K562 (cell line): ENCODE data around the gene PON2. TPM values are rescaled to one million over a fixed set of nuclear protein-coding genes. Genes with fewer than 3 reads are reported as not detected.

ENCODE experiments used
- ATAC-seq: fragments of 200-7000 bp; cut with Tn5 transposase; 3 replicates; pipeline ENCODE4 v1.9.1; 2020; ENCODE audit warnings: moderate library complexity
- BruUV-seq: library from RNA; stranded (reverse); fragments of 400-500 nt; replicated peaks from 2 replicates; lab custom pipeline; 2021; lab: Mats Ljungman, UMichigan
- CTCF ChIA-PET: fragments of 300-600 bp; formaldehyde crosslinking; extraction: SDS; loops from one replicate; lab custom pipeline; 2021; ENCODE audit warnings: low intra/inter-chr PET ratio; lab: Yijun Ruan, JAX
- POLR2A ChIA-PET: fragments of 300-600, 350-650 bp; sonication (Branson Sonifier 250); formaldehyde crosslinking; extraction: SDS; loops from one replicate; lab custom pipeline; 2021; ENCODE audit warnings: antibody characterized with exemption, inconsistent platforms; lab: Yijun Ruan, JAX
- DNase-seq, 4 experiments: peaks; one replicate each; pipeline versions ENCODE4 v3.0.0 to v3.0.0-alpha.2; 2011 to 2018; ENCODE audit warnings: low spot score in 3 of 4, mixed read lengths in 3 of 4; ENCODE audit errors: extremely low read depth in 1 of 4
- FAIRE-seq: peaks from 2 replicates; lab custom pipeline; 2011; peaks lifted over from hg19 to GRCh38; lab: Jason Lieb, UNC
- H2AFZ ChIP-seq: 2 replicates; pipeline ENCODE4 v1.6.0; 2011; ENCODE audit warnings: low read depth, low read length, control low read depth, inconsistent platforms
- H3K27ac ChIP-seq: fragments of 200-600 bp; 3 replicates; pipeline ENCODE4 v1.8.0; 2011; ENCODE audit warnings: low read depth, mild to moderate bottlenecking, control low read depth, inconsistent platforms, low read length, moderate library complexity, mixed read lengths; ENCODE audit errors: extremely low read depth
- H3K27me3 ChIP-seq, 2 experiments: fragments of 300-600 bp in 1 of 2; 2 replicates in 1 of 2; 3 replicates in 1 of 2; pipeline versions ENCODE4 v1.6.0 to v1.8.0; 2011; ENCODE audit warnings: inconsistent platforms in 2 of 2, low read length in 2 of 2, mild to moderate bottlenecking in 1 of 2, mixed read lengths in 1 of 2, moderate library complexity in 1 of 2; ENCODE audit not compliant: control insufficient read depth in 2 of 2, insufficient read depth in 2 of 2
- H3K36me3 ChIP-seq: fragments of 300-600 bp; 3 replicates; pipeline ENCODE4 v1.8.0; 2011; ENCODE audit warnings: mild to moderate bottlenecking, low read length, inconsistent platforms; ENCODE audit not compliant: control insufficient read depth, insufficient read depth
- H3K4me1 ChIP-seq, 2 experiments: fragments of 200-600 bp in 1 of 2; replicated peaks in 1 of 2; 2 replicates in 1 of 2; 3 replicates in 1 of 2; pipeline versions ENCODE4 v1.5.1 to v1.8.0; 2011; ENCODE audit warnings: inconsistent platforms in 2 of 2, low read length in 2 of 2, mild to moderate bottlenecking in 1 of 2, mixed read lengths in 1 of 2, moderate library complexity in 1 of 2; ENCODE audit not compliant: control insufficient read depth in 2 of 2, insufficient read depth in 2 of 2
- H3K4me2 ChIP-seq: 2 replicates; pipeline ENCODE4 v1.6.1; 2011; ENCODE audit warnings: low read length, control low read depth, inconsistent platforms, mixed read lengths; ENCODE audit not compliant: insufficient read depth
- H3K4me3 ChIP-seq: fragments of 200-600 bp; sonication (generic), shearing (Covaris generic); 2 replicates; pipeline ENCODE4 v1.5.1; 2016; ENCODE audit warnings: control low read depth, inconsistent platforms
- H3K79me2 ChIP-seq: fragments of 200-600 bp; 3 replicates; pipeline ENCODE4 v1.8.0; 2011; ENCODE audit warnings: low read length, inconsistent platforms; ENCODE audit not compliant: control insufficient read depth, insufficient read depth
- H3K9ac ChIP-seq, 2 experiments: 2 replicates each; pipeline versions ENCODE4 v1.6.0 to v1.6.1; 2011; ENCODE audit warnings: low read depth in 2 of 2, low read length in 2 of 2, control low read depth in 1 of 2, inconsistent platforms in 1 of 2, mild to moderate bottlenecking in 1 of 2, mixed read lengths in 1 of 2; ENCODE audit not compliant: insufficient read depth in 1 of 2
- H3K9me1 ChIP-seq: one replicate; pipeline ENCODE4 v1.6.0; 2011; ENCODE audit warnings: inconsistent platforms, mild to moderate bottlenecking, low read length, moderate library complexity; ENCODE audit not compliant: control insufficient read depth, insufficient read depth
- H3K9me3 ChIP-seq: replicated peaks from 2 replicates; pipeline ENCODE4 v1.5.1; 2011; ENCODE audit warnings: low read depth, low read length, inconsistent platforms; ENCODE audit not compliant: control insufficient read depth, insufficient read depth
- H4K20me1 ChIP-seq: replicated peaks from 2 replicates; pipeline ENCODE4 v1.6.1; 2011; ENCODE audit warnings: low read length, inconsistent platforms, mixed read lengths; ENCODE audit not compliant: control insufficient read depth, insufficient read depth
- ASH1L ChIP-seq: fragments of 450-650 bp; IDR thresholded peaks from 2 replicates; pipeline ENCODE4 v1.6.1; 2018; ENCODE audit warnings: borderline replicate concordance, mild to moderate bottlenecking, low read depth; ENCODE audit not compliant: partially characterized antibody
- BCOR ChIP-seq: fragments of 450-650 bp; IDR thresholded peaks from 2 replicates; pipeline ENCODE4 v1.6.1; 2016
- CCAR2 ChIP-seq: fragments of 200-400 bp; formaldehyde crosslinking; IDR thresholded peaks from 2 replicates; pipeline ENCODE4 v1.6.1; 2017; ENCODE audit warnings: mild to moderate bottlenecking, low read depth, low read length
- CEBPB ChIP-seq: fragments of 450-650 bp; IDR thresholded peaks from 2 replicates; pipeline ENCODE4 v1.6.1; 2016; ENCODE audit warnings: missing genetic modification characterization, missing compliant biosample characterization
- CEBPG ChIP-seq, 3 experiments: fragments of 200-800 bp in 1 of 3; sonication (Bioruptor generic) in 1 of 3; sonication (generic) in 1 of 3; formaldehyde crosslinking in 1 of 3; IDR thresholded peaks in 2 of 3; conservative IDR thresholded peaks in 1 of 3; 2 replicates each; pipeline versions ENCODE4 v1.6.1 to v1.8.0; 2016 to 2022; ENCODE audit warnings: missing compliant biosample characterization in 2 of 3, missing genetic modification characterization in 2 of 3, mild to moderate bottlenecking in 1 of 3, missing genetic modification reagents in 1 of 3
- GABPA ChIP-seq: fragments of 200-800 bp; sonication (Bioruptor generic); conservative IDR thresholded peaks from 2 replicates; pipeline ENCODE4 v1.6.1; 2016; ENCODE audit warnings: low read depth, missing genetic modification characterization, missing compliant biosample characterization
- KDM1A ChIP-seq, 2 experiments: fragments of 450-650 bp; IDR thresholded peaks; 2 replicates each; pipeline ENCODE4 v1.6.1; 2016; ENCODE audit warnings: mild to moderate bottlenecking in 2 of 2
- MTF1 ChIP-seq: fragments of 250-450 bp; sonication (Bioruptor Pico); IDR thresholded peaks from 2 replicates; pipeline ENCODE4 v1.9.0; 2021; ENCODE audit warnings: moderate library complexity, mild to moderate bottlenecking, inconsistent platforms, borderline replicate concordance
- NUFIP1 ChIP-seq: fragments of 450-650 bp; IDR thresholded peaks from 2 replicates; pipeline ENCODE4 v1.6.1; 2018; ENCODE audit not compliant: partially characterized antibody
- POLR2H ChIP-seq: IDR thresholded peaks from 2 replicates; pipeline ENCODE4 v1.6.1; 2016; ENCODE audit warnings: missing genetic modification characterization, low read depth, mild to moderate bottlenecking, control low read depth, missing compliant biosample characterization, moderate library complexity
- RBM25 ChIP-seq: fragments of 200-400 bp; formaldehyde crosslinking; IDR thresholded peaks from 2 replicates; pipeline ENCODE4 v1.6.1; 2018; ENCODE audit warnings: low read length, low read depth, moderate library complexity; ENCODE audit not compliant: severe bottlenecking
- ZNF146 ChIP-seq: IDR thresholded peaks from one replicate; pipeline ENCODE4 v1.6.1; 2018; ENCODE audit warnings: missing compliant biosample characterization; ENCODE audit not compliant: unreplicated experiment
- WGBS: fragments of 100-300 bp; shearing (Covaris generic); methylation state at CpG from one replicate; pipeline ENCODE4 v1.1.6; 2016; ENCODE audit warnings: low coverage, mixed read lengths; ENCODE audit not compliant: insufficient coverage; ENCODE audit errors: missing lambda C conversion rate; 5-methylcytosine and 5-hydroxymethylcytosine counted together
- in situ Hi-C: fragments of 300-500 bp; cut with MboI; formaldehyde crosslinking; loops from 4 replicates; pipeline ENCODE4 v1.15.0; 2018; ENCODE audit warnings: inconsistent platforms, mixed read lengths
- intact Hi-C: fragments of 100-400 bp; cut with micrococcal nuclease; formaldehyde crosslinking; loops from 2 replicates; pipeline ENCODE4 v1.14.2; 2022
- polyA plus RNA-seq, 8 experiments: library from polyadenylated mRNA; depleted of rRNA in 4 of 8; stranded (reverse) in 5 of 8; unstranded in 3 of 8; fragments of >200 nt; fragmentation: Nextera tagmentation in 2 of 8; fragmentation: Illumina TruSeq in 1 of 8; extraction: Ambion mirVana in 2 of 8; extraction: Trizol in 1 of 8; gene quantifications; 2 replicates each; pipeline versions ENCODE4 v1.2.1 to v1.2.3, GENCODE V29; 2011 to 2014; ENCODE audit warnings: inconsistent platforms in 1 of 8, missing spikeins in 1 of 8
- total RNA-seq, 7 experiments: library from RNA; depleted of rRNA in 6 of 7; stranded (reverse); fragments of >200 nt in 6 of 7; fragmentation: Illumina TruSeq in 2 of 7; extraction: Trizol in 2 of 7; gene quantifications; 2 replicates each; pipeline versions ENCODE4 v1.2.1 to v1.2.3, GENCODE V29; 2011 to 2021; ENCODE audit warnings: low replicate concordance in 1 of 7

PON2 gene
- total and polyA plus RNA-seq, 9 of the 15 experiments (the other 6 are each of a cell fraction or from before 2014, with no cell fraction given): 8.5 to 30.1 (median 21.9) TPM

DNA sequence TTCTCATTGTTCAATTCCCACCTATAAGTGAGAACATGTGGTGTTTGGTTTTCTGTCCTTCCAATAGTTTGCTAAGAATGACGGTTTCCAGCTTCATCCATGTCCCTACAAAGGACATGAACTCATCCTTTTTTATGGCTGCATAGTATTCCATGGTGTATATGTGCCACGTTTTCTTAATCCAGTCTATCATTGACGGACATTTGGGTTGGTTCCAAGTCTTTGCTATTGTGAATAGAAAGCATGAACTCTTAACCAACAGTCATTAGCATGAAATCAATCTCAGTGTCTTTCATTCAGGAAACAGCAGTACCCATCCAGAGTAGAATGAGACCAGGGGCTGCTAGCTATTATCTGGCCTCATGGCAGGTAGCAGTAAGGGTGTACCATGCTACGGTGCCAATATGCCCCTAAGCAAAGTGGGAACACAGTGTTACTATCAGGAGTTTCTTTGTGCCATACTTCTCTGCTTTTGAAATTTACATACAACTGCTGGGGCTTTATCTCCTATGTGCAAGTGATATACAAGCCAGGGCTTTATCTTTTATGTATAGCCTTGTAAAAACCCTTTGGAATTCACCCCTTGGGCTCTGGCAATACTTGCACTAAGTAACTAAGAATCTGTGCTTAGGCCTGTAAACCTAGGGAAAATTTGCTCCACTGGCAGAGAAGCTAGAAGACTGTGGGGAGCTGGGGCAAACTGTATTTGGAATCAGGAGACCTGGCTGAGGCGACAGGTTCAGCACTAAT lies 5.4 kb downstream of the PON2 start:
- no peaks in the 10 kb centered on the region for H3K9me1 ChIP-seq

DNA sequence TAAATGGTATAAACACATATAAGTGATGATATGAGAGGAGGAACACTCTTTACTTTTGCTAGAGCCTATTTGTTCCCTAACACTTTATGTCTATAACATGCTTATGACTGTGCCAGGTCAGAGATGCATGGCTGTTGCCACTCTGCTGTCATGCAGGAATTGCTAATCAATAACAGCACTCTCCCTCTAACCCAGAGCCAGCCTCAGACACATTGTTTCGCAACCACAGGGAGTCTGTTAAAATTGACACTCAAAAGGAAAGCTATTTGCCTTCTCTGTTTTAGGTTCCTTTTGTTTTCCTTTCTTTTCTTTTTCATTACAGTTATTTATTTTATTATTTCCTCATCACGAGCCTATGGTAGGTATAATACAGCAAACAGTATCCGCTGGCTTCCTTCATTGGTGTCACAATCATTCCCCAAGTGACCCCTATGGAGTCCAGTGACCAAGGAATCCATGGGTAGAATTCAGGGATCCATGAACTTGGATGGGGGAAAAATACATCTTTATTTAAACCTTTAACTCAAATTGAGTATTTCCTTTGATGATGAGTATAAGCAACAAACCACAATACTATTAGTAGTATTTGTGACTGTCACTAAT lies 6.8 kb downstream of the PON2 start:
- no peak overlapping the region for H3K27ac ChIP-seq
- BruUV-seq: no TSS peak
- no peak for FAIRE-seq
- no peaks in the 10 kb centered on the region for H4K20me1 ChIP-seq
- no peaks in the 10 kb centered on the region for H3K9me3 ChIP-seq
- CTCF ChIA-PET: no interaction called here
- H3K4me3 ChIP-seq: no peak overlapping the region
- H3K4me2 ChIP-seq: no peak overlapping the region
- peaks cover 6% of the 10 kb centered on the region; the same call in 2 of the 3 replicates for H3K36me3 ChIP-seq
- DNase-seq: no peak
- POLR2A ChIA-PET: no interaction called here
- no peaks in the 10 kb centered on the region; a peak in 1 of 5 replicates for H3K4me1 ChIP-seq
- H3K9me1 ChIP-seq: no peaks in the 10 kb centered on the region
- no peaks in the 10 kb centered on the region for H3K27me3 ChIP-seq
- TF ChIP-seq CEBPG (CRISPR knock-in tag; IDR thresholded peaks at IDR 0.05) (no peak), CEBPG (tag; conservative IDR thresholded peaks at IDR 0.05 in 1 of 2, IDR thresholded peaks at IDR 0.05 in 1 of 2) (peak; percentile 18 to 40; a peak in 1 of 4 replicates), POLR2H (no peak), GABPA (no peak), MTF1 (no peak), CEBPB (tag) (peak; percentile 85)
- no peak overlapping the region for H2AFZ ChIP-seq
- intact Hi-C loops (no loop called here), in situ Hi-C loops (no loop called here)
- H3K79me2 ChIP-seq: peaks cover 2% of the 10 kb centered on the region; the same call in 1 of the 3 replicates
- ATAC-seq: no peak
- no peak overlapping the region for H3K9ac ChIP-seq
- WGBS: 73% methylated on average over 3 of the region's 3 CpGs

More for the DNA sequence above, 5.4 kb downstream of the PON2 start:
- Histone ChIP-seq H3K4me2 (no peak overlapping the region), H2AFZ (no peak overlapping the region), H3K27me3 (no peaks in the 10 kb centered on the region), H3K79me2 (peaks cover 8% of the 10 kb centered on the region), H3K36me3 (no peaks in the 10 kb centered on the region; the same call in 2 of the 3 replicates), H3K4me1 (peaks cover 0 to 5% of the 10 kb centered on the region in 2 experiments; a peak in 3 of 5 replicates), H4K20me1 (no peaks in the 10 kb centered on the region), H3K4me3 (no peak overlapping the region), H3K27ac (no peak overlapping the region), H3K9ac (no peak overlapping the region), H3K9me3 (no peaks in the 10 kb centered on the region)
- peak; percentile 38; the same call in 1 of the 2 replicates for TF ChIP-seq BCOR
- peak in 1 of 2 experiments; percentile 25; a peak in 1 of 4 replicates for TF ChIP-seq KDM1A (IDR thresholded peaks at IDR 0.05)
- peak; percentile 68 for TF ChIP-seq ZNF146 (CRISPR knock-in tag)
- TF ChIP-seq ASH1L: no peak
- no peak for TF ChIP-seq CCAR2
- TF ChIP-seq NUFIP1: no peak
- peak; percentile 10 for TF ChIP-seq RBM25
- ATAC-seq (no peak), DNase-seq (no peak), FAIRE-seq (no peak)
- intact Hi-C loops (no loop called here), in situ Hi-C loops (no loop called here)
- BruUV-seq: no TSS peak
- ChIA-PET CTCF (no interaction called here), POLR2A (no interaction called here)
- WGBS: 67% methylated on average over 3 of the region's 5 CpGs
